ENCODE results near the gene ABCE1. TPM values are rescaled to one million over a fixed set of nuclear protein-coding genes. Genes with fewer than 3 reads are reported as not detected.

Gene ABCE1
- 115 TPM for total RNA-seq

- peak; percentile 99 for DNase-seq
Measured at GRCh38 chr4:145097821-145098674, at the start of gene ABCE1, which contains the start of gene ANAPC10. Gene ABCE1 (plus strand): TSS chr4:145098311. CDS start chr4:145104413, 6,102 bp downstream. Gene ANAPC10 (minus strand): TSS chr4:145098196. CDS start chr4:145096099, 2,097 bp downstream.

DNA sequence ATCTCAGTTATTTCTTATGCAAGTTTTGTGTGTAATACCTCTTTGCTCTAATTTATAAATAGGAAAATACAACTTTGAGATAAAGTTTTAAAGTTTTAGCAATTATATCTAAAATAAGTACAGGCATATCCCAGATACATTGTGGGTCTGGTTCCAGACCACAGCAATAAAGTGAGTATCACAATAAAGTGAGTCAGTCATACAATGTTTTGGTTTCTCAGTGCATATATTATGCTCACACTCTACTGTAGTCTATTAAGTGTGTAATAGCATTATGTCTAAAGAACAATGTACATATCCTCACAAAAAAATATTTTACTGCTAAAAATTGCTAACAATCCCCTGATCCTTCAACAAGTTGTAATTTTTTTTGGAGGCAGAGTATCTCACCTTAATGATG is 49.3 kb upstream of the ABCE1 start:
- DNase-seq: no peak

DNA sequence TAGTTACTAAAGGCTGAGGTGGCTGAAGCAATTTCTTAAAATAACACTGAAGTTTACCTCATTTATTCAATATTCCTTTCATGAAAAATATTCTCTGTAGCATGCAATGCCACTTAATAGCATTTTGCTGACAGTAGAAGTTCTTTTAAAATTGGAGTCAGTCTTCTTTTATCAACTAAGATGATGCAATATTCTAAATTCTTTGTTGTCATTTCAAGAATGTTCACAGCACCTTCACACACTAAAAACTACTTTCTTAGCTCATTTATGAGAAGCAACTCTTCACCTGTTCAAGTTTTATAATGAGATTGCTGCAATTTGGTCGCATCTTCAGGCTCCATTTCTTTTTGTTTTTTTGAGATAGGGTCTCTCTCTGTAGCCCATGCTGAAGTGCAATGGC is 48.9 kb upstream of the ABCE1 start:
- DNase-seq: no peak

- DNase-seq: no peak
Measured at GRCh38 chr4:145055533-145056257, 42.4 kb upstream of the ABCE1 start.

DNA sequence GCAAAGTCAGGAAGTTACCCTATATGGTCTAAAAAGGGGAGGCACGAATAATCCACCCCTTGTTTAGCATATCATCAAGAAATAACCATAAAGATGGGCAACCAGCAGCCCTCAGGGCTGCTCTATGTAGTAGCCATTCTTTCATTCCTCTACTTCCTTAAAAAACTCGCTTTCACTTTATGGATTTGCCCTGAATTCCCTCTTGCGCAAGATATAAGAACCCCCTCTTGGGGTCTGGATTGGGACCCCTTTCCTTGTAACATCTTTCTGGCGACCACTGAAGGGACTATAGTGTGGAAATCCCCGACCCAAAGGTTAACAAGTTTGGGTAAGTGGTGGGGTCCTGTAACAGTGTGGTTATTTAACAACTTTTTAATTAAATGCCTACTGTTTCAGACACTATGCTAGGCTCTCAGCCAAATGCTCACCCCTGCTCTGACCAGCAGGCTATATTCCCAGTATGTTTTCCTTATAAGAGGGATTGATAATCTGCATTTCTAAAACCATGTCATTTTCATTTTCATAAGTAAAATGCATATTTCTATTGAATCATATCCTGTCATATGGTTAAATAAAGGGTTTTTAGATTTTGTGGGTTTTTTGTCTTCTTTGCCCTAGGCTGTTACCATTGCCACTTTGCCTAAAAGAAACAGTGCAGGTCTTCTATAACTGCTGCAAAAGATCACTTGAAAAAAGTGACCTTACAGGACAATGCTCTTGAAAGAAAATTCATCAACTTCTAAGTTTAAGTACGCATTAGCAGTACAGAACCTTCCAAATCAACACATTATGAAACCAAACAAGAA is 41.6 kb upstream of the ABCE1 start:
- DNase-seq: no peak

GRCh38 chr4:145058256-145058655 is 39.9 kb upstream of the ABCE1 start:
- DNase-seq: no peak

GRCh38 chr4:145061318-145061920 is 36.7 kb upstream of the ABCE1 start:
- peak; percentile 76 for DNase-seq

DNA sequence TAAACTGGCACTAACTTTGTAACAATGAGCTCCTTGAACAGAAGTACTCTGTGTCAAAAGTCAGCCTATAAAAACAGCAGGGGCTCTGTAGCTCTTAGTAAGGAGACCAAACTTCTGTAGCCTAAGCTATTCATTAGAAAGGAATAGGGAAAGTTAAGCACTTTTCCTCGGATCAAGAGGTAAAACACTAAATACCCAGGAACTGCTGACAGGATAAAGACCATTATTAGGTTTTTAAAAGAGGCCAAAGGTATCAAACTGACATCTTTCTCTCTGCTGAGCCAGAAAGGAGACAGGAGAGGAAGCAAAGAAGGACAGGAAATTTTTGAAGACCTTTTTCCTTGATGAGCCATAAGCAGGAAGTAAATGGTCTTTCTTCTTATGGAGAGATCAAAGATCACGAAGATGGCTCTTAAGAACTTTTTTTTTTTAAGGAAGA is 32.0 kb upstream of the ABCE1 start:
- no peak for DNase-seq

DNA sequence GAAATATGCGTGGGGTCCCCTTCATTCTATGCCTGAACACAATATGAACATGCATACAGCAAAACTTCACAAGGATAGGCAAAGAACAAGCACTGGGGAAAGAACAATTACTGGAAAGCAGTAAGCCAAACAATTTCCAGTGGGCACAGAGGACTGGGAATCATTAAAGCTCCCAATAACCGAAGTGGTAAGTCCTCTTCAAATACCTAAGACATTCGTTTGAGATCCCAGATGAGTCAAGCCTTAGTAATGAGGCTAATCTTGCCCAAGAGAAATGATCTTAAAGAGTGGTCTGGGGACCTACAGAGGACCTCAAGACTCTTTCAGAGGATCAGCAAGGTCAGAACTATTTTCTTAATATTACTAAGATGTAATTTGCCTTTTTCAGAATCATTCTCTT is 28.8 kb upstream of the ABCE1 start:
- no peak for DNase-seq

DNA sequence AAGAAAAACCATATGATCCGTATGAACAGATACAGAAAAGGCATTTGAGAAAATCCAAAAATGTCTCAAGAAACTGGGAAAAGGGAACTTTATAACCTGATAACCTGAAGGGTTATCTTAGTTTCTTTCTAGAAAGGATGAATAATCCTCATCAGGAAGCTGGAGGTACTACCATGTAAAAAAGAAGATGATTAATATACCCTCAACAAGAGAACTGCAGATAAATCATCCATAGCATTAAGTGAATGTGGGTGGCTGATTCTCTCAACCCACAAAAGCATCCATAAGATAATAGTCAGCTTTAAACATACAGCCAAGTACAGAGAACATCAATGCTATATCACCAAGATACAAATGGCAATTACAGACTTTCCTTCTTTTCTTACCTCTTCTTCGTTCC is 26.6 kb upstream of the ABCE1 start:
- DNase-seq: no peak

DNA sequence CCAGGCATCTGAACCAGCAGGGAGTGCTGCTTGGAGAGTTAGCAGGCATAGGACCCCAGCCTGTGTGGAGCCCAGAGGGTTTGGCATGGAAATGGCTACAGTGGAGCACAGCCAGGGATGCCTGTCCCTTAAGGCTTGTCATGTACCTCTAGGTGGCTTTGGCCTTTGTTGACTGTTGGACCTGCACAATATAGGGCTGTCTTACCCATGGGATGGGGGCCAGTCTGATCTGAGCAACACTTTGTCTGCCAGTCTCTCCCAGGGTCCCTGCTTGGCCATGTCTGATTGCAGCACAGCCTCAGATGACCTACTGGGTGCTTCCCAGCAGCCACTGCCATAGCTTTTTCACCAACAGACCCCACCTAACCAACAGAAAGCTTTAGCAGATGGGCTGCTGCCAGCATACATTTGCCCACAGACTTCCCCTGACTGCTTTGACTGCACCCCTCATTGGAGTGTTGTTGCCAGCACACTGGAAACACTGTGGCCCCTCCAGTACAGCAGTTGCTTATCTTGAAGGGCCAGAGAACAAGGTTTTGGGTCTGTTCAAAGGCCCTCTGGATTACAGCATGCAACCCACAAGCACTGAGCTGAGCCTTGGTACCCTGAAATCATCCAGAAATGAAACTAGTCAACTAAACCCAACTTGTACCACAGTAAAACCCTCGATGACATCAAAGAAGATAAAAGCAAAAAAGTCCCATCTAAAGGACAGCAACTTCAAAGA is 22.2 kb upstream of the ABCE1 start:
- no peak for DNase-seq

DNA sequence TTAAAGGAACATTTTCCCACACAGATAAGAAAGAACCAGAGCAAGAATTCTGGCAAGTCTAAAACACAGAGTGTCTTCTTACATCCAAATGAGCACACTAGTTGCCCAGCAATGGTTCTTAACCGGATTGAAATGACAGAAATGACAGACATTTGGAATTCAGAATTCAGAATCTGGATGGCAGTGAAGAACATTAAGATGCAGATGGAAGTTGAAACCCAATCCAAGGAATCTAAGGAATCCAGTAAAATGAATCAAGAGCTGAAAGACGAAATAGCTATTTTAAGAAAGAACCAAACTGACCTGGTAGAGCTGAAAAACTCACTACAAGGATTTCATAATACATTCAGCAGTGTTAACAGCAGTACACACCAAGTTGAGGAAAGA is 21.6 kb upstream of the ABCE1 start:
- DNase-seq: no peak

DNA sequence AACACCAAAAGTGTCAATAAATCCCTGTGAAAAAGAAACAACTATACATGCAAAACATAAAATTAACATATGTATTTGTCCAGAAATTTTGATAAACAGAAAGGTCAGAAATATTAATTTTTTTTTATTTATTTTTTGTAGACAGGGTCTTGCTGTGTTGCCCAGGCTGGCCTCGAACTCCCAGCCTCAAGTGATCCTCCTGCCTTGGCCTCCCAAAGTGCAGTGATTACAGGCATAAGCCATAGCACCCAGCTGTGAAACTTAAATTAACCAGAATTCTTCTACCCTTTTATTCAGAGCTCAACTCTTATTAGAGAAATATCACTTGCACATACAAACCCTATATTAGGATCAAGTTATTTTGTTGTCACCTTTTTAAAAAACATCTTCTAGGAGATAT is 16.4 kb upstream of the ABCE1 start:
- no peak for DNase-seq

DNA sequence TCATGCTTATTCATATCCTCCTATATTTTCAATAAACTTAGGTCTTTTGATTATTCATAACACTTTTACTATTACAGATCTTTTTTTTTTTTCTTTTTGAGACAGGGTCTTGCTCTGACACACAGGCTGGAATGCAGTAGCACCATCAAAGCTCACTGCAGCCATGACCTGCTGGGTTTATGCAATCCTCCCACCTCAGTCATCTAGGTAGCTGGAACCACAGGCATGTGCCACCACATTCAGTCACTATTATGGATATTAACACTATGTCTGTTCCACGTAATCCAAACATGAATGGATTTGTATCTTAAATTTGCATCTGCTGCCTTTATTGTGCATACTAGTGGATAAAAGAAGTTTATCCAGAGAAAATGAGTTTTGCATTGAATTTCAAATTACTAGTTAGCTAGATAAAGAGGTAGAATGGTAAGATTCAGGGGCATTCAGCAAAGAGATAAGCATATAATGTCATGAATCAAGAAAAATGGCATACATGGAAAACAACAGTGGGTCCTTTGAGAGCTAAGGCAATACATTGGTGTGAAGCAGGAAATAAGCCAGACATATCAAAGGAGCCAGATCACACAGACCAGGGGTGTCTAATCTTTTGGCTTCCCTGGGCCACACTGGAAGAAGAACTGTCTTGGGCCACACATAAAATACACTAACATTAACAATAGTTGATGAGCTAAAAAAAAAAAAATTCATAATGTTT is 14.1 kb upstream of the ABCE1 start:
- no peak for DNase-seq

DNA sequence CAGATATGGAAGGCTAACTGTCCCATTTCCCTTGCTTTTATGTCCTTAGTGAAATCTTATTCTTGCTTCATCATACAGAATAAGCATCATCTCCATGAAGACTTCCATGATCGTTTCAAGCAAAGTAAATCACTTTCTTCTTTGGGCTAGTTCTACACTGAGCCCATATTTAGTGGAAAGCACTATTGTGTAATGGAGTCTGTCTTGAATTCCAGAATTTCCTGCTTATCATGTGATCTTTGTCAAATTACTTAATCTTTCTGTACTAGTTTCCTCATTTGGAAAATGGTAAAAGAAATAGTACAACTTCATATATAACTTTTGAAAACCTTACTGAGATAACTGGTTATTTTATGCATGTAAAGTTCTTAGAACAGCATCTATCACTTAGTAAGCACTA is 7.7 kb upstream of the ABCE1 start:
- no peak for DNase-seq

DNA sequence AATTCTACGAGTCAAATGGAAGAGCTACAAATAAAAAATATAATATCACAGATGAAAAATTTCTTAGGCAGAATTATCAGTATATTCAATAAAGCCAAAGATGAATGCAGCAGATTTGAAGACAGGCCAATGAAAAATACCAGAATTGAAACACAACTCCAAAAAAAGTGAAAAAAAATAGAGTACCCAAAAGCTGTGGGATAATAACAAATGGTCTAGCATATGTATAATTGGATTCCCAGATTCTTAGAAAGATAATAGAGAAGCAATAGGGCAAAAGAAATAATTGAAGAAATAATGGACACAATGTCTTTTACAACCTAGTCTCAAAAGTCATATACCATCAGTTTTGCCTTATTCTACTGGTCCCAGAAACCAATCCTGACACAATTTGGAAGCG is 4.5 kb upstream of the ABCE1 start:
- DNase-seq: no peak

GRCh38 chr4:145097331-145097820 is 735 bp upstream of the ABCE1 start:
- DNase-seq: no peak

DNA sequence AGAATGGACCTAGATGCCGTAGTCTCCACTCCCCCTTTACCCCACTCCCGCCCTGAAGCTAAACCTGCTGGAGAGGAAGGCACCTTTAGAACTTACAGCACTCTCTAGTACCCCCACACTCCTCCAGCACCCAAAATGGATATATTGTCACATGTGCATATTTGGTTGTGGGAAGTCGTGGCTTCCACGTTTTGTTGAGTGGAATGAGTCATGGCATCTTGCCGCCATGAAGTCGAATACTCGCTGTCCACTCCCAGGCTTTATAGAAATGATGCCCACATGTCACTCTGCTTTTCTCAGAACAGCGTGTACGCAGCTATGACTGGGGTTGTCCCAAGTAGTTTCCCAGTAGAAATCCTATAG is 545 bp downstream of the ABCE1 start:
- DNase-seq: peak; percentile 67

DNA sequence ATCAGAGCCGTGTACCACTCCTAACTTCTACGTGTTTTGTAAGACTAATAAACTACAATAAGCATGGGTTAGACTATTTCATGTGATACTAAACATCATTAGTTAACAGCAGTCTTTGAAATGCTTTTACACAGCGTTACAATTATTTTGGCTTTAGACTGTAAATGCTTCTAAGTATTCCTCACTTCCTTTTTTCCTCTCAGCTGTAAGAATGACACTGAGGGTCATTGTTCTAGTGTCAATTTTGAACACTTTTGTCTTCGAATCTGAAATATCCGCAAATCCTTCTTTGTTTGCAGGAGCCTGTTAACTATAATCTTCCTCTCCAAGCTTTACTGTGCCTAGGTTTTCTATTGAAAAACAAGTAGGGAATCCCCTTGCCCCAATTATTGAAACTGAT is 1.5 kb downstream of the ABCE1 start:
- DNase-seq: peak; percentile 9

DNA sequence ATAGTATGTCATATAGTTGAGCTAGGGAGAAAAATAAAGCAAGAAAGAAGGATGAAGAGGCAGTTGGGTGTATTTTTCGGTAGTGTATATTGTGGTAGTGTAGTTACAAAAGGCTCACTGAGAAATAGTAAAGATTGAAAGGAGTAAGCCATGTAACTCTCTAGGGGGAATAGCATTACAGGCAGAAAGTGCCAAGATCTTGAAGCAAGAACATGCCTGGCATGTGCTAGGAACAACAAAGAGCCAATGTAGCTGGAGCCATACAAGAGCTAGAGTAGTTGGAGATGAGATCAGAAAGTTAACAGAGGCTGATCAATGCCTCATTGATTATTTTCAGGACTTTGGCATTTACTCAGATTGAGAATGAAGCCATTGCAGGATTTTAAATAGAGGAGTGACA is 3.0 kb downstream of the ABCE1 start:
- peak; percentile 9 for DNase-seq

DNA sequence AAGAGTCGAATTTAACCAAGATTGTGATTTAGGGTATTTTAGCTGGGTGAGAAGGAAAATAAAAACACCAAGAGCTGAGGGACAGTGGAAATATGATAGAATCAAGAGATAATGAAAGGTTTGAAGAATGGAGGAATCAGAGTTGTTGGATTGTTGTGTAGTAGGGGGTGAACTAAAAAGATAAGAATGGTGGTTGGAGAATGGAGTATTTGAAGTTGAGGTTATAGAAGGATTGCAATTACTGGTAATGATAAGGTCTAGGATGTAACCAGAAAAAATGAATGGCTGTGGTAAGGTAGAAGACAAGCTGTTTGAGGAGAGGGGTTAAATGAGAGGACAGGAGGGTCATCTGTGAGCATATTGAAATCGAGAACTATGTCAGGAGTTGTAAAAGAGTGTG is 4.5 kb downstream of the ABCE1 start:
- DNase-seq: no peak

All from tongue (tissue), 2 donors.